BLaER1 treated with 17β-estradiol and CSF1 and Interleukin-3, amounts not matched to agents 10 nM and 100 nM (cell line): ENCODE measurements around the gene LRRC56.
A peak's percentile ranks its signal among the peaks of the same experiment; 100 is the strongest.

ENCODE experiments used
- H3K27ac ChIP-seq, 11 experiments: shearing (Covaris generic); formaldehyde crosslinking; 2 replicates each; pipeline ENCODE4 v1.8.1; 2022
- H3K27me3 ChIP-seq, 11 experiments: shearing (Covaris generic); formaldehyde crosslinking; 2 replicates each; pipeline ENCODE4 v1.8.1; 2022
- H3K36me3 ChIP-seq, 11 experiments: shearing (Covaris generic); formaldehyde crosslinking; 2 replicates each; pipeline ENCODE4 v1.8.1; 2022
- H3K4me1 ChIP-seq, 10 experiments: shearing (Covaris generic); formaldehyde crosslinking; 2 replicates each; pipeline ENCODE4 v1.8.1; 2022
- H3K4me2 ChIP-seq, 11 experiments: shearing (Covaris generic); formaldehyde crosslinking; 2 replicates each; pipeline ENCODE4 v1.8.1; 2022
- H3K4me3 ChIP-seq, 10 experiments: shearing (Covaris generic); formaldehyde crosslinking; 2 replicates each; pipeline ENCODE4 v1.8.1; 2022
- H3K9ac ChIP-seq, 11 experiments: shearing (Covaris generic); formaldehyde crosslinking; 2 replicates each; pipeline ENCODE4 v1.8.1; 2022
- H3K9me3 ChIP-seq, 11 experiments: shearing (Covaris generic); formaldehyde crosslinking; replicated peaks in 1 of 11; 2 replicates each; pipeline ENCODE4 v1.8.1; 2022
- H4K20me1 ChIP-seq, 11 experiments: shearing (Covaris generic); formaldehyde crosslinking; 2 replicates each; pipeline ENCODE4 v1.8.1; 2022
- Cebpa-rat ChIP-seq, 11 experiments: shearing (Covaris generic); IDR thresholded peaks; 2 replicates each; pipeline ENCODE4 v1.8.1; 2022

Gene LRRC56

DNA sequence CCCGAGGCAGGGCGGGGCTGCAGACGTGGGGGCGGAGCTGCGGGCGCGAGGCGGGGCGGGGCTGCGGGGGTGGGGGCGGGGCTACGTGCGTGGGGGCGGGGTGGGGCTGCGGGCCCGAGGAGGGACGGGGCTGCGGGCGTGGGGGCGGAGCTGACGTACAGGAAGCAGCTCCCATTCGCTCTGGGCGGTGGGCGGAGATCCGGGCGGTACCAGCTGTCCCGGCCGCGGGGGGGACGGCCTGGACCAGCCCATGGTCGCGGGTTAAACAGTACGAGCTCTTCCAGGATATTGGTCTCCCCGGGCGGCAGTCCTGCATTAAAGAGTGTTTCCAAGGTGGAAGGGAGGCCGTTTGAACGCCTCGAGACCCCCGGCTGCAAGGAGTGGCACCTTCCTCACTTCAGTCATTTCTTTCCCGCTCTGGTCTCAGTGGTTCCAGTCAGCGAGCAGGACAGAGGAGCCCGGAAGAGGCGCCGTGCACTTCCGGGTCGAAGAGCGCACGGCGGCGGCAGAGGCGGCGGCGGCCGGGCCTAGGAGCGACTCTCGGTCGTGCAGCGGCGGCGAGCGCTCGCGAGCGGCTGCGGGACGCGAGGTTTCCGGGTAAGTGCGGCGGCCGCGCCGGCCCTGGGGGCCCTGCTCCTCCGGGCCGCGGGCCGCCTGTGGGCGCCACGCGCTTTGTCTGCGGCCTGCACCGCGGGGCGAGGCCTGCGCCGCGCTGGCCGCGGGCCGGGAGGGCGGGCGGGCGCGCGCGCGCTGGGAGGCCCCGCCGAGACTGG lies 38.9 kb downstream of the LRRC56 start, which contains the start of gene PHRF1:
PHRF1 (plus strand) TSS at position 475 of the 773 bp plus-strand sequence. CDS start 5,043 bp downstream, outside the sequence.
- Histone ChIP-seq H3K36me3 (peaks cover under 1 to 36% (median 23%) of the 10 kb centered on the region in 11 experiments), H3K9me3 (no peaks in the 10 kb centered on the region), H3K4me1 (peaks cover 40 to 55% (median 49%) of the 10 kb centered on the region in 10 experiments), H3K27me3 (peaks cover 8 to 24% (median 16%) of the 10 kb centered on the region in 11 experiments; a peak in 21 of 22 replicates), H3K9ac (peak within 1 kb of the TSS; percentile 96 to 100 (median 99)), H3K4me3 (peak within 1 kb of the TSS; percentile 82 to 100 (median 93)), H3K4me2 (peak within 1 kb of the TSS; percentile 98 to 100 (median 99)), H4K20me1 (peaks cover 44 to 59% (median 47%) of the 10 kb centered on the region in 11 experiments), H3K27ac (peak within 1 kb of the TSS; percentile 96 to 100 (median 100))
- TF ChIP-seq Cebpa-rat (IDR thresholded peaks at IDR 0.05): no peak

DNA sequence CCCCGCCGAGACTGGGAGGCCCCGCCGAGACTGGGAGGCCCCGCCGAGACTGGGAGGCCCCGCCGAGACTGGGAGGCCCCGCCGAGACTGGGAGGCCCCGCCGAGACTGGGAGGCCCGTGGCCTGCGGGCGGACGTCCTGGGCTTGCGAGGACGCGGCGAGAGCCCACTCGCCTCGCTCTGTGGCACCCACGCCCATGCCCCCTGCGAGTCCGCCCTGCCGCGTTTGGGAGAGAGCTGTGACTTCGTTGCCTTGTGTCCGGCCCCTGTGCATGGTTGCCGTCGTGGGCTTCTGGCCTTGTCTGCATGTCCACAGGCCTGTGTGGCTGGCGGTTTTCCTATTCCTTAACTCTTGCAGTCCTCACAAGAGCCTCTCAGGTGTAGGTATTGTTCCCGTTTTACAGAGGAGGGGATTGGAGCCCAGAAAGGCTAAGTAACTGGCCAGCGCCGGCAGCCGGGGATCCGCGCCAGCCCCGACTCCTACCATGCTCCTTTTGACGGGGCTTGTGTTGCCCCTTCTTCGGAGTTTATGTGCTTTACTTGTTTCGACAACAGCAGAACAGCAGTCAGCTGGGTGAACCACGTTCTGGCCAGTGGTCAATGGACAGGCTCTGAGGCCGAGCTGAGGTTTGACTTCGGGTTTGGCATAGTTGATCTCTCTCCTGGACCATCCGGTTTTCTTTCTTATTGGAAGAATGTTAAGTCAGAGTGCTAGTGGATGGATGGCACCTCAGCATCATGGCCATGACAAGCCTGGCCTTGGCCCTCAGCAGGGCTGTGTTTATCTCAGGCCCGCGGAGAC lies 39.7 kb downstream of the LRRC56 start:
- peak overlapping the region; percentile 96 to 100 (median 99) for H3K9ac ChIP-seq
- H3K4me3 ChIP-seq: peak overlapping the region; percentile 82 to 100 (median 93)
- peak overlapping the region; percentile 87 to 100 (median 98) for H3K4me2 ChIP-seq
- H3K27ac ChIP-seq: peak overlapping the region; percentile 96 to 100 (median 100)
- H3K36me3 ChIP-seq: peaks cover 9 to 44% (median 31%) of the 10 kb centered on the region in 11 experiments
- TF ChIP-seq Cebpa-rat (IDR thresholded peaks at IDR 0.05): no peak
- no peaks in the 10 kb centered on the region for H3K9me3 ChIP-seq
- peaks cover 53 to 68% (median 55%) of the 10 kb centered on the region in 11 experiments for H4K20me1 ChIP-seq
- peaks cover 8 to 24% (median 16%) of the 10 kb centered on the region in 11 experiments; a peak in 21 of 22 replicates for H3K27me3 ChIP-seq
- peaks cover 40 to 55% (median 49%) of the 10 kb centered on the region in 10 experiments for H3K4me1 ChIP-seq

DNA sequence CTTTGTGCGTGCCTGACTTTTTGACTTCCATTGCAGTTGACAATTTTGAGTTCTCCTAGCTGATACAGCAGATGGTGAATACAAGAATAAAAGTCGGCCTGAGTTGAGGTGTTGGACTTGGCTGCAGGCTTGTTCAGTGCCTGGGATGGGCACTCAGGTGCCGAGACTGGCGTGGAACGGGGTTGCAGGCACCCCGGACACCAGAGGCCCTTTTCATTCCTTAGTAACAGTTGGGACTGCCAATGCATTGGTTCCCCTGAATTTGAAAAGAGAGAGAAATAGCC lies 40.2 kb downstream of the LRRC56 start:
- peak overlapping the region; percentile 87 to 100 (median 98) for H3K4me2 ChIP-seq
- peak overlapping the region in 10 of 11 experiments; percentile 96 to 100 (median 100); a peak in 21 of 22 replicates for H3K27ac ChIP-seq
- H3K27me3 ChIP-seq: peaks cover 8 to 24% (median 16%) of the 10 kb centered on the region in 11 experiments; a peak in 21 of 22 replicates
- H3K9ac ChIP-seq: peak overlapping the region; percentile 96 to 100 (median 99)
- no peaks in the 10 kb centered on the region for H3K9me3 ChIP-seq
- H4K20me1 ChIP-seq: peaks cover 57 to 73% (median 60%) of the 10 kb centered on the region in 11 experiments
- TF ChIP-seq Cebpa-rat (IDR thresholded peaks at IDR 0.05): no peak
- H3K4me1 ChIP-seq: peaks cover 40 to 55% (median 49%) of the 10 kb centered on the region in 10 experiments
- peak overlapping the region; percentile 82 to 100 (median 93) for H3K4me3 ChIP-seq
- H3K36me3 ChIP-seq: peaks cover 14 to 50% (median 37%) of the 10 kb centered on the region in 11 experiments

DNA sequence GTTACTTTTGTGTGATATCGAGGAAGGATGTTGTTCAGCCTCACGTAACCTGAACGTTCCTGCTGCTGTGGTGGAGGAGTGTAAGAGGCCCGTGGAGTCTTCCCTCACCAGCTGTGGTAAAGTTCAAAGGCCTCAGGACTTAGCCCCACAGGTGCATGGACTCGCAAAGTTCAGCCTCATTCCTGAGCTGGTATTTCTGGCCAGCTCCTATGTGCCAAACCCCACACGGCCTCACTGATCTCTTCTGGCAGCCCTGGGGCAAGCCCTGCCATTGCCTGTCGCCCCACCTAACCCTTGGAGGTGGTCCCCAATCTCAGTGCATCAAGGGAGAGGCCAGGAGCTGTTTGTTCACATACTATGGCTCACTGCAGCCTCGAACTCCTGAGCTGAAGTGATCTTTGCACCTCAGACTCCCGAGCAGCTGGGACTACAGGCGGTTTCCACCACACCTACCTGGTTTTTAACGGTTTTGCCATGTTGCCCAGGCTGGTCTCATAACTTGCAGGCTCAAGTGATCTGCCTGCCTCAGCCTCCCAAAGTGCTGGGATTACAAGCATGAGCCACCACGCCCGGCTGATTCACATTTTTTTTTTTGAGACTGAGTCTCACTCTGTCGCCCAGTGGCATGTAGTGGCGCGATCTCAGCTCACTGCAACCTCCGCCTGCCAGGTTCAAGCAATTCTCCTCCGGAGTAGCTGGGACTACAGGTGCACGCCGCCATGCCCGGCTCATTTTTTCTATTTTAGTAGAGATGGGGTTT lies 41.1 kb downstream of the LRRC56 start:
- Histone ChIP-seq H3K4me2 (peak overlapping the region; percentile 87 to 100 (median 98)), H3K9ac (peak overlapping the region; percentile 96 to 100 (median 99); a peak in 21 of 22 replicates), H3K4me3 (peak overlapping the region; percentile 82 to 100 (median 93); a peak in 18 of 20 replicates), H3K27me3 (peaks cover 8 to 18% (median 16%) of the 10 kb centered on the region in 11 experiments; a peak in 21 of 22 replicates), H3K36me3 (peaks cover 23 to 59% (median 46%) of the 10 kb centered on the region in 11 experiments), H3K9me3 (no peaks in the 10 kb centered on the region), H3K4me1 (peaks cover 40 to 55% (median 49%) of the 10 kb centered on the region in 10 experiments), H3K27ac (peak overlapping the region in 2 of 11 experiments; percentile 34 to 99; a peak in 1 of 22 replicates), H4K20me1 (peaks cover 65 to 82% (median 69%) of the 10 kb centered on the region in 11 experiments)
- TF ChIP-seq Cebpa-rat (IDR thresholded peaks at IDR 0.05): no peak

DNA sequence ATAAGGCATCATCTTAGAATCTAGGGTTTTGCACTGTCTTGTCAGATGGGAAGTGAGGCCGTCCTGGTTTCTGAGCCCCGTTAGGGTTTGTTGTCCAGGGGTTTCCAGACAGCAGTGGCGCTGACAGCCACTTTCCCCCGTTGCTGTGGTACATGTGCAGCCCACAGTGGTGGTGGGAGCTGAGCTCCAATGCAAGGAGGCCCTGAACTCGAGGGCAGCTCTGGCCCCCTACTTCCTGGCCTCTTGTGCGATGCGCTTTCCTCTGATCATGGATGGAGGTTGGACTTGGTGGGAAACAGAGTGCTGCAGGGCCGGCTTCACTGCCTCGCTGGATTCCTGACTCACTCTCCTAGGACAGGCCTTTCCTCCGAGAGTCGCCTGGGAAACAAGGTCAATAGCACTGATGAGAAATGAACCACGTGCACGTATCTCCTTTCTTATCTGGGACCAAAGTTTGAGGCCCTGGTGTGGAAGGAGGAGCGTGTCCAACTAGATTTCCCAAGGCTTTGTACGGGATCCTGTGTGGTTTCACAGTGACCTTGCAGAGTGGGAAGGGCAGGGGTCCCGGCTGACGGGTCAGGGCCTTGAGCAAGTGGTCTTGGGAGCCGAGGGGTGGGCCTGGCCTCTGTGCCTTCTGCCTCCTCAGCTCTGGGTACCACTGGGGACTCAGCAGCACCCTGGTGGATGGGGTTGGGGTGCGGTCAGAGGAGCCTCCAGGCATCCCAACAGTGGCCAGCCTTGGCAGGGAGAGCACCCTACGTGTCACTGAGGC lies 42.7 kb downstream of the LRRC56 start:
- Histone ChIP-seq H3K4me3 (no peak overlapping the region), H3K36me3 (peaks cover 36 to 74% (median 60%) of the 10 kb centered on the region in 11 experiments), H3K27me3 (peaks cover 5 to 7% (median 6%) of the 10 kb centered on the region in 11 experiments; a peak in 21 of 22 replicates), H3K4me2 (peak overlapping the region in 4 of 11 experiments; percentile 19 to 99 (median 58); a peak in 3 of 22 replicates), H3K9ac (peak overlapping the region; percentile 5 to 100 (median 49); a peak in 16 of 22 replicates), H3K4me1 (peaks cover 25 to 41% (median 38%) of the 10 kb centered on the region in 10 experiments), H3K9me3 (no peaks in the 10 kb centered on the region), H3K27ac (no peak overlapping the region), H4K20me1 (peaks cover 78 to 92% (median 85%) of the 10 kb centered on the region in 11 experiments)
- TF ChIP-seq Cebpa-rat (IDR thresholded peaks at IDR 0.05): no peak

DNA sequence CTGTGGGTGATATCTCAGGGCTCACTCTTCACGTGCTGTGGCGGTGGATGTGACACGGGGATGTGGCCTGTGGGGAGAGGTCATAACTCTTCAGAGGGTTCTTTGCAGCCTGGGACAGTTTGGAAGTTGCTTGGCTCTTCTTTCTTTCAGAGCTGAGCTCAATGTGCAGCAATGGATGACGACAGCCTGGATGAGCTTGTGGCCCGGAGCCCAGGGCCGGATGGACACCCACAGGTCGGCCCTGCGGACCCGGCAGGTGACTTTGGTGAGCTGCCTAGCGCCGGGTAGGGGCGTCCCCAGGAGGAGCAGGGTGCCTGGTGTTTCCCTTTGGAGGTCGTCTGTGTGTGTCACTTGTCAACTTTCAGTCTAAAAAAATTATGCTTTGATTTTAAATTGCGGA lies 44.0 kb downstream of the LRRC56 start:
- peaks cover 89 to 100% (median 98%) of the 10 kb centered on the region in 11 experiments for H4K20me1 ChIP-seq
- H3K4me1 ChIP-seq: peaks cover 19 to 37% (median 34%) of the 10 kb centered on the region in 10 experiments
- H3K9me3 ChIP-seq: no peaks in the 10 kb centered on the region
- no peak overlapping the region for H3K4me3 ChIP-seq
- H3K36me3 ChIP-seq: peaks cover 44 to 88% (median 70%) of the 10 kb centered on the region in 11 experiments
- H3K4me2 ChIP-seq: no peak overlapping the region
- peak overlapping the region in 5 of 11 experiments; percentile 4 to 31 (median 15); a peak in 2 of 22 replicates for H3K9ac ChIP-seq
- H3K27ac ChIP-seq: no peak overlapping the region
- no peaks in the 10 kb centered on the region for H3K27me3 ChIP-seq
- no peak for TF ChIP-seq Cebpa-rat (IDR thresholded peaks at IDR 0.05)

DNA sequence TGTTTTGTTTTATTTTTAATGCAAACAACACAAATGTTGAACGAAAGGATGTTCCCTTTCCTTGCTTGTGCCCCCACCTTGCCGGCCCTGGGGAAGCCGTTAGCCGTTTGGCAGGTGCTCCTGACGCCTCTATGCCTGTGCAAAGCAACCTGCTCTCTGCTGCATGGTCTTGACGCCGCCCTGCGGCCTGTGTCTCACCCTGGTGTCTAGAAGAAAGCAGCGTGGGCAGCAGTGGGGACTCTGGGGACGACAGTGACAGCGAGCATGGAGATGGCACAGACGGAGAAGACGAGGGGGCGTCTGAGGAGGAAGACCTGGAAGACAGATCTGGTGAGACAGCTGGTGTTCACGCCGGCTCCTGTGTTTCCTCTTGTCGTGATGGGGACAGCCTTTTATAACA lies 44.4 kb downstream of the LRRC56 start:
- no peaks in the 10 kb centered on the region for H3K9me3 ChIP-seq
- H3K4me1 ChIP-seq: peaks cover 19 to 42% (median 34%) of the 10 kb centered on the region in 10 experiments
- H3K4me2 ChIP-seq: no peak overlapping the region
- H3K9ac ChIP-seq: 0 out of 22 replicates have a peak overlapping the region, but pooled peaks of 3 of the 11 experiments have one; percentile 4 to 31 (median 15)
- peaks cover 49 to 92% (median 75%) of the 10 kb centered on the region in 11 experiments for H3K36me3 ChIP-seq
- H3K27ac ChIP-seq: no peak overlapping the region
- no peak overlapping the region for H3K4me3 ChIP-seq
- peaks cover 92 to 100% (median 100%) of the 10 kb centered on the region in 11 experiments for H4K20me1 ChIP-seq
- TF ChIP-seq Cebpa-rat (IDR thresholded peaks at IDR 0.05): no peak
- no peaks in the 10 kb centered on the region for H3K27me3 ChIP-seq
